ENCODE results near the gene CDH2.

- TF ChIP-seq EZH2 (IDR thresholded peaks at IDR 0.05; ENCODE audit: low read length) = no peak
- TF ChIP-seq, protein P1, sequence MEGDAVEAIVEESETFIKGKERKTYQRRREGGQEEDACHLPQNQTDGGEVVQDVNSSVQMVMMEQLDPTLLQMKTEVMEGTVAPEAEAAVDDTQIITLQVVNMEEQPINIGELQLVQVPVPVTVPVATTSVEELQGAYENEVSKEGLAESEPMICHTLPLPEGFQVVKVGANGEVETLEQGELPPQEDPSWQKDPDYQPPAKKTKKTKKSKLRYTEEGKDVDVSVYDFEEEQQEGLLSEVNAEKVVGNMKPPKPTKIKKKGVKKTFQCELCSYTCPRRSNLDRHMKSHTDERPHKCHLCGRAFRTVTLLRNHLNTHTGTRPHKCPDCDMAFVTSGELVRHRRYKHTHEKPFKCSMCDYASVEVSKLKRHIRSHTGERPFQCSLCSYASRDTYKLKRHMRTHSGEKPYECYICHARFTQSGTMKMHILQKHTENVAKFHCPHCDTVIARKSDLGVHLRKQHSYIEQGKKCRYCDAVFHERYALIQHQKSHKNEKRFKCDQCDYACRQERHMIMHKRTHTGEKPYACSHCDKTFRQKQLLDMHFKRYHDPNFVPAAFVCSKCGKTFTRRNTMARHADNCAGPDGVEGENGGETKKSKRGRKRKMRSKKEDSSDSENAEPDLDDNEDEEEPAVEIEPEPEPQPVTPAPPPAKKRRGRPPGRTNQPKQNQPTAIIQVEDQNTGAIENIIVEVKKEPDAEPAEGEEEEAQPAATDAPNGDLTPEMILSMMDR (optimal IDR thresholded peaks at IDR 0.05 in 1 of 3, IDR thresholded peaks at IDR 0.05 in 1 of 3, conservative IDR thresholded peaks at IDR 0.05 in 1 of 3; ENCODE audit: extremely low read depth in 1 of 3, insufficient read depth in 2 of 3, low read length in 3 of 3) = no peak
These were observed 149.2 kb downstream of the CDH2 start for GRCh38 chr18:28027755-28028154.

All from keratinocyte (primary cell).